ENCODE results near the gene DLL1. TPM values are rescaled to one million over a fixed set of nuclear protein-coding genes. Genes with fewer than 3 reads are reported as not detected.

The DLL1 gene
- total RNA-seq, 1 experiment from 2014 or later: 2.8 TPM

DNA sequence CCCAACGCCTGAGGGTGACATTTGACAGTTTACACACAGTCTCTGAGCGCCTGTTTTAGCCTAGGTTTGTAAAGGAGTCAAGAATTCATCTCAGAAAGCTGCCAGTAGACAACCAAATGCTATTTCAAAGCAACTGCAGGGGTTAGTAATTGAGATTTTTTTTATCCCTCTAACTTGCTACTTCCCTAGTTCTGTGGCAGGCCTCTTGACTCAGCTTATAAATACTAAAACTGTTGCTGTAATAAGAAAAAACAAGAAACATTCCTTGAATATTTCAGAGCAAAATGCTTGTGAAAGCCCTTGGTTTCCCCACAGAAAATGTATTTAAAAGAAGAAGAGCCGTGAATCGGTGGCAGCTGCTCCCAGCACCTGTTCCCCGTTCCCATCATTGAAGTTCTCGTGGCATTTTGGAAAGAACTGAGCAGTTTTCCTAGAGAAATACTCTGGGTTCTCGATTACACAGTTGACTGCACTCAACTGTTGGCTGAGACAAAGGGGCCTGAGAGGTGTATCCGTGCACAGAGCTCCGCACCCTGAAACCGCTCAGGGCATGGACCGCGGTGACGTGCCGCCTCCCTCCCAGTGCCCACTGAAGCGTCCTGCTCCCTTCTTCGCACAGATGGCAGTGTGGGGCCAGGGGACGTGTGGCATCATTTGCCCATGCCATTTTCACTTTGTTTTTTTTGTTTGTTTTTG lies 20.9 kb downstream of the DLL1 start:
- H3K14ac ChIP-seq (ENCODE audit: insufficient read depth, low read length): 0 out of 2 replicates have a peak overlapping the region, but pooled peaks have one; percentile 12
- H3K23ac ChIP-seq (ENCODE audit: insufficient read length, low read depth, low read length): no peak overlapping the region
- H3K4me1 Mint-ChIP-seq: peaks cover 21 to 27% of the 10 kb centered on the region in 2 experiments
- H3K56ac ChIP-seq (ENCODE audit: insufficient read length, low read depth, low read length): no peak overlapping the region
- no peaks in the 10 kb centered on the region; a peak in 1 of 5 replicates for H3K9me3 Mint-ChIP-seq
- H3K79me1 ChIP-seq (ENCODE audit: insufficient read depth, low read depth, low read length, poor library complexity, severe bottlenecking): no peaks in the 10 kb centered on the region
- H3K4me3 Mint-ChIP-seq: no peak overlapping the region
- H2BK20ac ChIP-seq (ENCODE audit: low read depth, low read length, poor library complexity, severe bottlenecking): no peak overlapping the region
- no peak overlapping the region for H2BK120ac ChIP-seq (ENCODE audit: low read depth, low read length, poor library complexity, severe bottlenecking)
- no peaks in the 10 kb centered on the region for H3K79me2 ChIP-seq (ENCODE audit: insufficient read depth, low read length)
- WGBS (ENCODE audit: extremely low coverage, insufficient read length, low lambda C conversion rate): no CpG with 5 or more reads among the region's 17 CpGs
- no peaks in the 10 kb centered on the region for H3K27me3 ChIP-seq (ENCODE audit: insufficient read depth, low read length)
- no peak overlapping the region for H2BK12ac ChIP-seq (ENCODE audit: insufficient read length, low read depth, low read length)
- H2AK5ac ChIP-seq (ENCODE audit: insufficient read length, low read length): no peak overlapping the region
- H3K27ac Mint-ChIP-seq: no peak overlapping the region
- no peak overlapping the region for H4K8ac ChIP-seq (replicated peaks; ENCODE audit: insufficient read length, low read depth, low read length)
- H3K9me3 ChIP-seq (ENCODE audit: control insufficient read depth, low read depth, low read length): no peaks in the 10 kb centered on the region
- no peaks in the 10 kb centered on the region for H3K4me1 ChIP-seq (ENCODE audit: insufficient read depth, low read length)
- no peak overlapping the region for H4K91ac ChIP-seq (ENCODE audit: insufficient read length, low read depth, low read length)
- no peaks in the 10 kb centered on the region for H4K20me1 ChIP-seq (ENCODE audit: control insufficient read depth, insufficient read depth, insufficient read length)
- H3K27me3 Mint-ChIP-seq (ENCODE audit: low read depth): peaks cover 3% of the 10 kb centered on the region
- no peak overlapping the region for H3K18ac ChIP-seq (ENCODE audit: insufficient read length, low read depth, low read length)
- H2BK5ac ChIP-seq (ENCODE audit: insufficient read length, low read length): no peak overlapping the region
- no peak for TF ChIP-seq CTCF (conservative IDR thresholded peaks at IDR 0.05)
- H3K4me2 ChIP-seq (ENCODE audit: insufficient read depth, insufficient read length, low read length): no peak overlapping the region
- no peak overlapping the region for H3K27ac ChIP-seq (ENCODE audit: insufficient read length, low read depth, low read length)
- DNase-seq: no peak
- no peaks in the 10 kb centered on the region for H3K36me3 Mint-ChIP-seq (ENCODE audit: insufficient read depth in 1 of 3, low read depth in 3 of 3)
- no peak overlapping the region for H2BK15ac ChIP-seq (ENCODE audit: low read depth, low read length)
- no peaks in the 10 kb centered on the region for H3K23me2 ChIP-seq (ENCODE audit: insufficient read length, low read depth, low read length, poor library complexity, severe bottlenecking)
- H3K4ac ChIP-seq (ENCODE audit: low read depth, low read length): no peak overlapping the region
- no peak overlapping the region for H3T11ph ChIP-seq (ENCODE audit: low read length)
- H2AFZ ChIP-seq (ENCODE audit: low read length): no peak overlapping the region
- no peak overlapping the region for H4K5ac ChIP-seq (ENCODE audit: insufficient read length, low read depth, low read length)
- no peak overlapping the region for H3K9ac ChIP-seq (ENCODE audit: extremely low read depth, insufficient read length, low read length)
